CD4-positive, alpha-beta T cell treated with Interleukin-6 for 4 hours (primary cell): Measurements from ENCODE around the gene ADGRV1.

ENCODE experiments used
- DNase-seq: peaks from one replicate; pipeline ENCODE4 v3.0.0-alpha.2; 2020; ENCODE audit warnings: mixed read lengths

Gene ADGRV1

GRCh38 chr5:90876366-90876765 is 317.8 kb downstream of the ADGRV1 start:
- DNase-seq: no peak

- DNase-seq: no peak
Observed at GRCh38 chr5:90877049-90877448, 318.5 kb downstream of the ADGRV1 start.

- no peak for DNase-seq
Observed at GRCh38 chr5:90878081-90878480, 319.5 kb downstream of the ADGRV1 start.

GRCh38 chr5:90878549-90879196 is 320.1 kb downstream of the ADGRV1 start:
- no peak for DNase-seq

- DNase-seq: no peak
Observed at GRCh38 chr5:90881626-90882150, 323.1 kb downstream of the ADGRV1 start.

GRCh38 chr5:90882448-90882847 is 323.9 kb downstream of the ADGRV1 start:
- DNase-seq: no peak

- no peak for DNase-seq
Observed at GRCh38 chr5:90885180-90885868, 326.7 kb downstream of the ADGRV1 start.

- DNase-seq: no peak
Observed at GRCh38 chr5:90886381-90886780, 327.8 kb downstream of the ADGRV1 start.

GRCh38 chr5:90888511-90889324 is 330.1 kb downstream of the ADGRV1 start:
- DNase-seq: no peak

- DNase-seq: no peak
Observed at GRCh38 chr5:90889325-90889600, 330.7 kb downstream of the ADGRV1 start.

GRCh38 chr5:90890180-90890579 is 331.6 kb downstream of the ADGRV1 start:
- DNase-seq: no peak

- no peak for DNase-seq
Observed at GRCh38 chr5:90894866-90895420, 336.3 kb downstream of the ADGRV1 start.

GRCh38 chr5:90897618-90898017 is 339.0 kb downstream of the ADGRV1 start:
- no peak for DNase-seq

GRCh38 chr5:90898326-90899013 is 339.9 kb downstream of the ADGRV1 start:
- DNase-seq: no peak

- no peak for DNase-seq
Observed at GRCh38 chr5:90899014-90899604, 340.5 kb downstream of the ADGRV1 start.

GRCh38 chr5:90901261-90901660 is 342.7 kb downstream of the ADGRV1 start:
- DNase-seq: no peak

GRCh38 chr5:90902170-90902569 is 343.6 kb downstream of the ADGRV1 start:
- DNase-seq: no peak

- no peak for DNase-seq
Observed at GRCh38 chr5:90902651-90903386, 344.2 kb downstream of the ADGRV1 start.

- no peak for DNase-seq
Observed at GRCh38 chr5:90909101-90909503, 350.5 kb downstream of the ADGRV1 start.

- DNase-seq: no peak
Observed at GRCh38 chr5:90909940-90910339, 351.3 kb downstream of the ADGRV1 start.

- DNase-seq: no peak
Observed at GRCh38 chr5:90911169-90911568, 352.6 kb downstream of the ADGRV1 start.

- no peak for DNase-seq
Observed at GRCh38 chr5:90912476-90912875, 353.9 kb downstream of the ADGRV1 start.
